C4-2B (cell line): ENCODE measurements around the gene DCBLD2.

Source experiments
- H3K27ac ChIP-seq: fragments of 450-650 bp; 2 replicates; pipeline ENCODE4 v1.5.1; 2017
- ZFX ChIP-seq: fragments of 450-650 bp; IDR thresholded peaks from 2 replicates; pipeline ENCODE4 v1.6.1; 2017
- TF ChIP-seq, protein P1 (sequence below): fragments of 450-650 bp; conservative IDR thresholded peaks from 2 replicates; pipeline ENCODE4 v1.5.1; 2017; ENCODE audit warnings: mild to moderate bottlenecking

DCBLD2 gene

DNA sequence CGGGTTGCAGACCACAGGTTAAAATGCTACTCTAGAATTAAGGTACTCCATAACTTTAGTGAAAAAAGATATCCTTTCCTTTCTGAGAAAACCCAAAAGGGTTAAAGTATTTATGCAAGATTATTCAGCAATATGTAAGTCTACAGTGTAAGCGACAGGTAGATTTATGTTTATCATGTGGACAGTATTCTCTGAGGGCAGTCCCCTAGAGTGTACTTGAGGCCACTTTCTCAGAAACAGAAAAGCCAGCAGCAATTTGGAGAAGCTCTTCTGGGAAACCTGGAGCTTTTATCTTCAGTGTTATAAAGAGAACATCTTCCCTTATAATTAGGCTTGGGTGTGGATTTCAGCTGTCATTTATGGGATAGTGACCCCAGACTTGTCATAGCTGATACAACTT lies 129.5 kb downstream of the DCBLD2 start:
- TF ChIP-seq, protein P1, sequence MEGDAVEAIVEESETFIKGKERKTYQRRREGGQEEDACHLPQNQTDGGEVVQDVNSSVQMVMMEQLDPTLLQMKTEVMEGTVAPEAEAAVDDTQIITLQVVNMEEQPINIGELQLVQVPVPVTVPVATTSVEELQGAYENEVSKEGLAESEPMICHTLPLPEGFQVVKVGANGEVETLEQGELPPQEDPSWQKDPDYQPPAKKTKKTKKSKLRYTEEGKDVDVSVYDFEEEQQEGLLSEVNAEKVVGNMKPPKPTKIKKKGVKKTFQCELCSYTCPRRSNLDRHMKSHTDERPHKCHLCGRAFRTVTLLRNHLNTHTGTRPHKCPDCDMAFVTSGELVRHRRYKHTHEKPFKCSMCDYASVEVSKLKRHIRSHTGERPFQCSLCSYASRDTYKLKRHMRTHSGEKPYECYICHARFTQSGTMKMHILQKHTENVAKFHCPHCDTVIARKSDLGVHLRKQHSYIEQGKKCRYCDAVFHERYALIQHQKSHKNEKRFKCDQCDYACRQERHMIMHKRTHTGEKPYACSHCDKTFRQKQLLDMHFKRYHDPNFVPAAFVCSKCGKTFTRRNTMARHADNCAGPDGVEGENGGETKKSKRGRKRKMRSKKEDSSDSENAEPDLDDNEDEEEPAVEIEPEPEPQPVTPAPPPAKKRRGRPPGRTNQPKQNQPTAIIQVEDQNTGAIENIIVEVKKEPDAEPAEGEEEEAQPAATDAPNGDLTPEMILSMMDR, result no peak
- TF ChIP-seq ZFX, result no peak
- H3K27ac ChIP-seq, result no peak overlapping the region

DNA sequence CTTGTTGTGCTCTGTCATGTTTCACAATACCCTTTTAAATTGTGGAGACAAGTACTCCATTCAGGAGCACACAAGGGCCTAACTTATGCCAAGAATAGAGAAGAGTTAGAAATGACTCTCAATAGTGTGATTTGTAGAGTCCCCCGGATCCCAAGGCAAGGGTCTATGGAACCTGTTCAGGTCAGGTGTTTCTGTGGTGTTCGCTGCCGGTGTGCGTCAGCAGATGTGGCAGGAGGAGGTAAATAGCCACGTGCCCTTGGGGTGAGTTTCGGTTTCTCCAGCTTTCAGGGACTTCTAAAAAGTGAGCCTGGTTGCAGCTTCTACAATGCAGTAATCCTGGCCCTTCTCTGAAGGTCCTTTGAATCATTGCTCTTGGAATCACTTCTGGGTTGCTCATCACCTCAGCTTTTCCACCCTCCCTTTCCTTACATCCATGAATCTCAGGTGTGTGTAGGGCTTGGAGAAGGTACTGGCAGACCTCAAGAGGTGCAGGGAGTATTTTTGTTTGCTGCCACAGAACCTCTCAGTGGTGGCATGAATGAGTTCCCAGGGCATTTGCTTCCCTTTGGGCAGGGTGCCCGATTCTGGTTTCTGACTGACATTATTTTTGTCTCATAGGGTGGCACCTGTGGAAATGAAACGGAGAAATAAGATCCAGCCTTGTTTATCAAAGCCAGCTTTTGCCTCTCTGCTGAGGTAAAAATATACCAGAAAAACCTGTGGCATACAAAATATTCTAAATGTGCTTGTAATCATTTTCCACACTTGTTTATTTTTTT lies 131.0 kb downstream of the DCBLD2 start:
- no peak overlapping the region for H3K27ac ChIP-seq
- no peak for TF ChIP-seq ZFX
- TF ChIP-seq, protein P1, result no peak

DNA sequence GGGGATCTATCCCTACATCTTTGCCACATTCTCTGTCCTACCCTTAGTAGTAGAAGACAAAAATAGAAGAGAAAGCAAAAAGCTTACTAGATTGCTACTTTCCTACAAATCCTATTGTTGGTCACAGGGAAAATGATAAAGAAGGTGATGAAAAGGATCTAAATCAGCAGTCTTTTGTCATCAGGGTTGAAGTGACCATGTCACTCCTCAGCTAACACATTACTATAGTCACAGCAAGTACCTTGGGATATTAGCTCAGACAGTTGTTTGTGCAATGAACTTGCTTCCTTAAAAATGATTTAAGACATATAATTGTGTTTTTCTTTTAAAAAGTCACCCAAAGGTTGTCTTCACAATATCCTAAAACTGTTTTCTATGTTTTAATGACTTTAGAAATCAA lies 132.0 kb downstream of the DCBLD2 start:
- TF ChIP-seq, protein P1, result no peak
- TF ChIP-seq ZFX, result no peak
- no peak overlapping the region for H3K27ac ChIP-seq

DNA sequence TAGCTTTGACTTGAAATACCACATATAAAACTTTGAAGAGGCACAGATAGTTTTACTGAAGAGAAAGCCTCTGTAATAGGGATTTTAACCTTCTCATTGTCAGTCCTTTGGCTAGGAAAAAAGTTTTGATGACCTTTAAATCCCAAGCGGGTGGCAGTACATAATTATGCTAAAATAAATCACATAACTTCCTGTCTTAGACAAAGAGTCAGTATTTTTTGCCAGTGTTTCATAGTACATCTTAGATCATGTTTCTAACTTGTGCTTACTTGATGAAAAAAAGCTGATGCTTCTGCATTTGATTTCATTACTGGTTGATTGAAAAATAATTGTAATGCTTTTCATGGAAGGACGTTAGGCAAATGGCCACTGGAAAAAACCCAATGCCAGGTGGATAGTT lies 132.5 kb downstream of the DCBLD2 start:
- no peak overlapping the region for H3K27ac ChIP-seq
- TF ChIP-seq ZFX, result no peak
- TF ChIP-seq, protein P1, result no peak

DNA sequence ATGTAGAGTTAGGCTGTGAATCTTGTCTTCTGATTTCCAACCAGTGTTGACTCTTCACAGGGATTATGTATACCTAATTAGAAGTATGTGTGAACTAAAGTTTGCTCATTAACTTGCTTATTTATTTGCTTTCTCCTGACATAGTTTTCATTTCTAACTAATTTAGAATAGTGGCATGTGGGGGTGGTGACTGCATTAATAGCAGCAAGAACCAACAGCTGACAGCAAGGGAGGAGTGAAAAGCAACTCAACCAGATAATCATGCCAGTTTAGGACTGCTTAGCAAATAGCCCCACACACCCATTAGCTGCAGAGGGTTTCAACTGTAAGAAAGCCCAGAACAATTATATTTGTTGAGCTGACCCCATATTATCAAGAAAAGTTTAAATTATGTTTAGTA lies 134.6 kb downstream of the DCBLD2 start:
- TF ChIP-seq, protein P1, result no peak
- TF ChIP-seq ZFX, result no peak
- no peak overlapping the region for H3K27ac ChIP-seq

DNA sequence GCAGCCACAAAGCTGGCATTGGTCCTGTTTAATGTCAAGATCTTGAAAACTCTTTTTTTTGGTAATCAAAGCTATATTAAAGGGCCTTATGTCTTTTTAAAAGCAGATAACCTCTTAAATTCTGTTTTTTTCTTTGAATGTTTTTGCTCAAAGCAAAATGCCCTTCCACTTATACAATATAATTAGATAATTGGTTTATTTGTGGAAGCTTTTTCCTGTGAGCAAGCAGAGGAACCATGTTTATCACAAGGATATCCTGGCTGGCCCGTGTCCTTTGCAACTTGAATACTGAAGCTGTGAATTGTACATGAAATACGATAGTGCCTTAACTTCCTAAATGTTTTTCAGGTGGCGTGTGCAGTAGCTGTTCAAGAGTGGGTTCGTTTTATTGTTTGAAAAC lies 135.8 kb downstream of the DCBLD2 start:
- TF ChIP-seq ZFX, result no peak
- TF ChIP-seq, protein P1, result no peak
- H3K27ac ChIP-seq, result no peak overlapping the region

DNA sequence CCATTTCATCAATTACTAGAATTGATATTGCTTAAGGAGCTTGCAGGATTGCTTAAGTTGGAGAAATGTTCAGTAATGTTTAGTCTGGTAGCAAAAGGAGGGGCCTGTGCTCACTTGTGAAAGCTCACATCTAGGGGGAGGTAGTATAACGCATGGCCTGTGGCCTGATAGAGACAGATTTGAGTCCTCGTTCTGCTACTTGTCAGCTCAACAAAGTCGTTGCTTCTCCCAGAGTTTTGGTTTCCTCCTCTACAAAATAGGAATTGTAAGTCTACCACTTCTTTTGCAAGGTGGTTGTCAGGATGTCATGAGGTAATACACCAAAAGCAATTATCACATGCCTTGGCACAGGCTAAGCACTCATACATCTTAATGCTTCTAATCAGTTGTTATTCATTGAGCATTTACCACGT lies 137.0 kb downstream of the DCBLD2 start:
- TF ChIP-seq ZFX, result no peak
- TF ChIP-seq, protein P1, result no peak
- no peak overlapping the region for H3K27ac ChIP-seq
